Gastroesophageal sphincter (tissue), 3 donors: Measurements from ENCODE around the gene FNDC5.

Experiments
- CTCF ChIP-seq, 4 experiments: fragments of 200-600 bp in 2 of 4; fragments of 450-650 bp in 2 of 4; sonication (generic) in 1 of 4; IDR thresholded peaks; one replicate each; pipeline ENCODE4 v1.5.1; 2017 to 2019; ENCODE audit warnings: antibody characterized with exemption in 4 of 4, mild to moderate bottlenecking in 2 of 4, moderate library complexity in 2 of 4
- EP300 ChIP-seq: sonication (generic); formaldehyde crosslinking; IDR thresholded peaks from one replicate; pipeline ENCODE4 v1.6.1; 2017; ENCODE audit warnings: antibody characterized with exemption, mild to moderate bottlenecking
- POLR2A ChIP-seq, 2 donors: fragments of 450-650 bp; IDR thresholded peaks; one replicate each; pipeline ENCODE4 v1.6.1; 2017; ENCODE audit warnings: antibody characterized with exemption in 2 of 2, mild to moderate bottlenecking in 2 of 2, moderate library complexity in 1 of 2
- POLR2AphosphoS5 ChIP-seq: sonication (generic); formaldehyde crosslinking; IDR thresholded peaks from one replicate; pipeline ENCODE4 v1.6.1; 2017; ENCODE audit warnings: antibody characterized with exemption

- TF ChIP-seq CTCF (IDR thresholded peaks at IDR 0.05) (no peak), POLR2A (IDR thresholded peaks at IDR 0.05) (no peak), EP300 (no peak), POLR2AphosphoS5 (no peak)
Measured at GRCh38 chr1:32888677-32889420, 18.1 kb upstream of the FNDC5 start.
